Fibroblast of villous mesenchyme (primary cell): Measurements from ENCODE around the gene RBM22. TPM values are rescaled to one million over a fixed set of nuclear protein-coding genes. Genes with fewer than 3 reads are reported as not detected.

ENCODE experiments used
- DNase-seq: peaks from one replicate; pipeline ENCODE4 v3.0.0-alpha.2; 2010; ENCODE audit warnings: low read depth
- H3K4me3 ChIP-seq: 2 replicates; pipeline ENCODE4 v1.5.1; 2011; ENCODE audit warnings: low read depth, mild to moderate bottlenecking, low read length
- CTCF ChIP-seq: IDR thresholded peaks from 2 replicates; pipeline ENCODE4 v1.5.1; 2012; ENCODE audit warnings: low read depth, mild to moderate bottlenecking, low read length; ENCODE audit not compliant: insufficient read depth
- total RNA-seq: library from RNA; depleted of rRNA; stranded (reverse); fragments of >200 nt; gene quantifications from 2 replicates; pipeline ENCODE4 v1.2.3, GENCODE V29; 2012

Gene RBM22
- total RNA-seq, 1 donor = 29.8 TPM

DNA sequence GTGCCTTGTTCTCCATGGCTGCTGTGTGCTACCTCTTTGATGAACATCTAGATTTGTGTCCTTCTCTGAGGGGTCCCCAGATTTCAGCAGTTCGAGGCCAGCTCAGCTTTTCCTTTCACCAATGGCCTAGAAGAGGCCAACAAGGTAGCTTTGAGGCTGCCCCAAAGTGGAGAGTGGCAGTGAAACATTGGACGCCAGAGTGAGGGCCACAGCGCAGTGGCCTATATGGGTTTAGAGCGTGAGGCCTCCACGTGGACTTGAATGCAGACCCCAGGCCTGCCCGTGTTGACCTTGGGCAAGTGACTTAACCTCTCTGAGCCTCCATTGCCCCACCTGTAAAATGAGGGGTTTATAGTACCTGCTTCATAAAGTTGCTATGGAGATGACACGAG is 28.0 kb downstream of the RBM22 start:
- no peak for TF ChIP-seq CTCF
- peak overlapping the region; percentile 66 for H3K4me3 ChIP-seq

DNA sequence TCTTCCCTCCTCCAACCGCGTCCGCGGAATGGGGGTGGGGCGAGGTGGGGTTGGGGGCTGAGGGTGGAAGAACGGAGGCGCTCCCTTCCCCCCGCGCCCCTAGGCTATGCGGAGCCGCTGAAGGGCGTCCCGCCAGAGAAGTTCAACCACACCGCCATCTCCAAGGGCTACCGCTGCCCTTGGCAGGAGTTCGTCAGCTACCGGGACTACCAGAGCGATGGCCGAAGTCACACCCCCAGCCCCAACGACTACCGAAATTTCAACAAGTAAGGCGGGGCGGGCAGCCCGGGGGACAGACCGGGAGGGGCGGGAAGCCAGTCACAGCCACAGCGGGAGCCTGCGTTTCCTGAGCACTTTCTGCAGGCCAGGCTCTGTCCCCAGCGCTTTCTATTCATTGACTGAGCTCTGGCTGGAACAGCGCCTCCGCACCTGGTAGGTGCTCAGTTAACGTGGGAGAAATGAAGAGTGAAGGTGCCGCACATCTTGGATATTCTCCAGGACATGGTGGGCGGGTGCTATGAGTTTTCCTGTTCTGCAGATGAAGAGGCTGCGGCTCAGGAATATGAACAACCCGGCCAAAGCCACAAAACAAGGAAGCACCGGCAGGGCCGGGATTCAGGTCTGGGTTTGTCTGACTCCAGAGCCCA is 28.5 kb downstream of the RBM22 start:
- DNase-seq = no peak
- peak overlapping the region; percentile 66 for H3K4me3 ChIP-seq
- TF ChIP-seq CTCF = no peak

More for the DNA sequence above, 28.0 kb downstream of the RBM22 start:
- no peak for DNase-seq

DNA sequence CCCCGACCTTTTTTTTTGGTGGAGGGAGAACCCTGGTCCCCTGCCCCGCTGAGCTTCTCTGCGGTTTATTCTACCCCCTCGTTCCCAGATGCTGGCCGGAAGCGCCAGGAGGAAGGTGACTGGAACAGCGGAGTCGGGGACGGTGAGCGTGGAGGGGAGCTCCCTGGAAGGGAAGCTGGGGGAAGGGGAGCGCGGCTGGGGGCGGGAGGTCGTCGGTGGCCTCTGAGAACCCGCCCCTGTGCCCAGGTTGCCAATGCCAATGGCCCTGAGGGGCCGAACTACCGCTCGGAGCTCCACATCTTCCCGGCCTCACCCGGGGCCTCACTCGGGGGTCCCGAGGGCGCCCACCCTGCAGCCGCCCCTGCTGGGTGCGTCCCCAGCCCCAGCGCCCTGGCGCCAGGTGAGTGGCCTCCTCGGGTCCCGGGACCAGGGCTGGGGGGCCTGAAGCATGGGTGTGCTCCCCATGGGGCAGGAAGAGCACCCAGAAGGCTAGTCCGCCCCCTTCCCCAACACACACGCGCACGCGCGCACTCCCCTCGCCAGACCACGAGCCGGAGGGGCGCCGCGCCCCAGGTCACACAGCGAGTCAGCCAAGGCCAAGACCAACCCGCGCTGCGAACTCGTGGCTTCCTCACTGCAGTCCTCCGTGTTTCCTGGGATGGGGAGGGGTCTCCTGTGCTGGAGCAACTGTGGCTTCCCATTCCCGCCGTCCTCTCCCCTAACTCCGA is 29.2 kb downstream of the RBM22 start:
- H3K4me3 ChIP-seq = peak overlapping the region; percentile 66
- no peak for DNase-seq
- TF ChIP-seq CTCF = no peak

DNA sequence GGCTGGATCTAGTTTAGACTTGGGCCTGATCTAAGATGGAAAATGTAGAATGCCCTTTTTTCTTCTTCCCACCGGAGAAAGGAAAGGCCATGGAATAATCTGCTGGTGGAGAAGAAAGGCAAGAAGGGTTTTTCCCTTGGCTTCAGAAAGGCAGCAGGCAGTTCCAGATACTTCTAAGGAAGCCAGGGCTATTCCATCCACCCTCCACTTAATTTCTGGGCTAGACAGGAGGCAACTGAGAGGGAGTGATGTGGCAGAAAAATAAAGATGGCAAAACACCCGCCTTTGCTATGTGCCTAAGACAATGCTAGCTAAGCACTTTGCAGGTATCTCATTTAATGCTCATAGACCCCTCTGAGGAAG is 29.9 kb downstream of the RBM22 start:
- H3K4me3 ChIP-seq = no peak overlapping the region
- no peak for TF ChIP-seq CTCF
- DNase-seq = no peak

DNA sequence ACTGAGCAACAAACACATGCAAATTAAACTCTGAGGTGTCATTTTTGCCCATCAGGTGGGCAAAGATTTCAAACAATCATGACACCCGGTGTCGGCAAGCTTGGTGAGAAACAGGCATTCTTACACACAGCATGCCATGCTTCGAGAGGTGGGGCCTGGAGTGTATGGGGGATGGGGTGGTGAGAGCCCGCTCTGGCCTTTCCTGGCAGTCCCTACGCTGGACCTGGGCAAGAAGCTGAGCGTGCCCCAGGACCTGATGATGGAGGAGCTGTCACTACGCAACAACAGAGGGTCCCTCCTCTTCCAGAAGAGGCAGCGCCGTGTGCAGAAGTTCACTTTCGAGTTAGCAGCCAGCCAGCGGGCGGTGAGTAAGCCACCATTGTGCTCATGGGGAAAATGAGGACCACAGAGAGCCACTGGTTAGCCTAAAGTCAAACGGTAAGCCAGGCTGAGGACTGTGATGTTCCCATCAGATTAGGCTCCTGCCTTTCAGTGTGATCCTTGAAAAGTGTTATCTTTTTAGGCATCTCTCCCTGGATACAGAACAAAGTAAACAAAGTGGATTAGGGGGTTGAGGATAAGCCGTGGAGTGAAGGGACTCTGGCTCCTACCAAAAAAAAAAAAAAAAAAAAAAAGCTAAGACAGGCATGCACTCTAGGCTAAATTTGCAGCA is 30.5 kb downstream of the RBM22 start:
- no peak overlapping the region for H3K4me3 ChIP-seq
- DNase-seq = no peak
- no peak for TF ChIP-seq CTCF

GRCh38 chr5:150665044-150665443 is 35.8 kb downstream of the RBM22 start:
- H3K4me3 ChIP-seq = no peak overlapping the region
- TF ChIP-seq CTCF = no peak
- no peak for DNase-seq
